ENCODE data around the gene SPIB. TPM values are rescaled to one million over a fixed set of nuclear protein-coding genes. Genes with fewer than 3 reads are reported as not detected.

Gene SPIB
- total RNA-seq, 2 experiments from 2014 or later: 0.36 to 0.47 TPM

GRCh38 chr19:50459067-50459456, 40.3 kb downstream of the SPIB start:
- H3K36me3 Mint-ChIP-seq (ENCODE audit: low read depth): no peaks in the 10 kb centered on the region
- H3K9me3 Mint-ChIP-seq: no peaks in the 10 kb centered on the region
- intact Hi-C loops (cut with micrococcal nuclease): no loop called here
- peaks cover 33% of the 10 kb centered on the region for H3K27me3 Mint-ChIP-seq (ENCODE audit: low read depth)
- H3K4me3 Mint-ChIP-seq: no peak overlapping the region
- DNase-seq: no peak
- no peak overlapping the region for H3K27ac Mint-ChIP-seq
- H3K4me1 Mint-ChIP-seq (ENCODE audit: low read depth): peaks cover 15% of the 10 kb centered on the region
- CTCF ChIA-PET: no interaction called here

GRCh38 chr19:50459638-50460037, 40.9 kb downstream of the SPIB start:
- no peak overlapping the region for H3K4me3 Mint-ChIP-seq

GRCh38 chr19:50460161-50460765, 41.5 kb downstream of the SPIB start:
- CTCF ChIA-PET: interaction anchor here (0.6 to 1.9 kb wide), 14 partner anchors 10 to 189 kb away, joined by 3 to 11 read pairs (median 4); partner anchors contain the start of gene NR1H2
- Mint-ChIP-seq H3K4me1 (ENCODE audit: low read depth) (peaks cover 15% of the 10 kb centered on the region), H3K4me3 (no peak overlapping the region), H3K36me3 (ENCODE audit: low read depth) (no peaks in the 10 kb centered on the region), H3K9me3 (no peaks in the 10 kb centered on the region), H3K27ac (no peak overlapping the region), H3K27me3 (ENCODE audit: low read depth) (peaks cover 33% of the 10 kb centered on the region)
- DNase-seq: peak; percentile 34
- intact Hi-C loops (cut with micrococcal nuclease): loop anchor here (10.0 kb wide), 1 partner anchor 205 kb away; no protein-coding TSS in a partner anchor

More at GRCh38 chr19:50459638-50460037, 40.9 kb downstream of the SPIB start:
- H3K27ac Mint-ChIP-seq: no peak overlapping the region
- H3K27me3 Mint-ChIP-seq (ENCODE audit: low read depth): peaks cover 33% of the 10 kb centered on the region
- intact Hi-C loops (cut with micrococcal nuclease): loop anchor here (10.0 kb wide), 1 partner anchor 205 kb away; no protein-coding TSS in a partner anchor
- no peak for DNase-seq
- H3K9me3 Mint-ChIP-seq: no peaks in the 10 kb centered on the region
- no peaks in the 10 kb centered on the region for H3K36me3 Mint-ChIP-seq (ENCODE audit: low read depth)
- CTCF ChIA-PET: interaction anchor here (1.6 to 1.9 kb wide), 3 partner anchors 9 to 102 kb away, joined by 4 to 11 read pairs (median 11); no protein-coding TSS in a partner anchor
- H3K4me1 Mint-ChIP-seq (ENCODE audit: low read depth): peaks cover 15% of the 10 kb centered on the region

DNA sequence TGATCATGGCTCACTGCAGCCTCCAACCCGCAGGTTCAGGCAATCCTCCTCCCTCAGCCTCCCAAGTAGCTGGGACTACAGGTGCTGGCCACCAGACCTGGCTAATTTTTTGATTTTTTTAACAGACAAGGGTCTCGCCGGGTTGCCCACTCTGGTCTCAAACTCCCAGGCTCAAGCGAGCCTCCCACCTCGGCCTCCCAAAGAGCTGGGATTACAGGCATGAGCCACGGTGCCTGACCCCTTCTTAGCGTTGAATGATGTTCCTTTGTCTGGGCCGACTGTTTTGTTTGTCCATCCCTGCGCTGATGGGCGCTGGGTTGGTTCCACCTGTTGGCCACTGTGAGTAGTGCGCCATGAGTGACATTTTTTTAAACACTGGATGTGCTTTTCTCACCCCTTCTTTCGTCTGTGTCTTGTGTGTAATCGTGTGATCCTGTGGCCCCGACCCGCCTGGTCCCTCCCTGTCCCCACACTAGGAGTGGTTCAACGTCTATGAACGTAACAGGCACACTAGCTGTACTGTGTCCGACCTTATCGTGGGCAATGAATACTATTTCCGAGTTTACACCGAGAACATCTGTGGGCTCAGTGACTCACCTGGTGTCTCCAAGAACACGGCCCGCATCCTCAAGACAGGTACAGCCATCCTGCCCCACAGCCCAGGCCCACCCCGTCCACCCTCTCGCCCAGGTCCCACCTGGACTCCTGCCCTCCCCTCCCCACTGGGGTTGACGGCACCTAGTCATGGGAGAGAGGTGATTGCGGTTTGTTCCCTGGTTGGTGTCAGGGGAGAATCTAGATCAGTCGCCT, 42.5 kb downstream of the SPIB start:
- Mint-ChIP-seq H3K27me3 (ENCODE audit: low read depth) (peaks cover 33% of the 10 kb centered on the region), H3K4me1 (ENCODE audit: low read depth) (peaks cover 15% of the 10 kb centered on the region), H3K9me3 (no peaks in the 10 kb centered on the region), H3K36me3 (ENCODE audit: low read depth) (no peaks in the 10 kb centered on the region), H3K27ac (no peak overlapping the region), H3K4me3 (no peak overlapping the region)
- peak; percentile 78 for DNase-seq
- CTCF ChIA-PET: interaction anchor here (0.6 to 1.9 kb wide), 13 partner anchors 11 to 190 kb away, joined by 3 to 11 read pairs (median 4); partner anchors contain the start of gene NR1H2
- intact Hi-C loops (cut with micrococcal nuclease): loop anchor here (1.0 to 10.0 kb wide), 3 partner anchors 93 to 206 kb away; no protein-coding TSS in a partner anchor

GRCh38 chr19:50462970-50463369, 44.2 kb downstream of the SPIB start:
- Mint-ChIP-seq H3K4me3 (no peak overlapping the region), H3K36me3 (ENCODE audit: low read depth) (no peaks in the 10 kb centered on the region), H3K27me3 (ENCODE audit: low read depth) (peaks cover 25% of the 10 kb centered on the region), H3K4me1 (ENCODE audit: low read depth) (peaks cover 15% of the 10 kb centered on the region), H3K9me3 (no peaks in the 10 kb centered on the region), H3K27ac (no peak overlapping the region)
- intact Hi-C loops (cut with micrococcal nuclease): loop anchor here (10.0 kb wide), 1 partner anchor 208 kb away; no protein-coding TSS in a partner anchor
- CTCF ChIA-PET: interaction anchor here (0.9 to 1.1 kb wide), 3 partner anchors 11 to 105 kb away, joined by 3 to 9 read pairs (median 4); no protein-coding TSS in a partner anchor
- DNase-seq: no peak

DNA sequence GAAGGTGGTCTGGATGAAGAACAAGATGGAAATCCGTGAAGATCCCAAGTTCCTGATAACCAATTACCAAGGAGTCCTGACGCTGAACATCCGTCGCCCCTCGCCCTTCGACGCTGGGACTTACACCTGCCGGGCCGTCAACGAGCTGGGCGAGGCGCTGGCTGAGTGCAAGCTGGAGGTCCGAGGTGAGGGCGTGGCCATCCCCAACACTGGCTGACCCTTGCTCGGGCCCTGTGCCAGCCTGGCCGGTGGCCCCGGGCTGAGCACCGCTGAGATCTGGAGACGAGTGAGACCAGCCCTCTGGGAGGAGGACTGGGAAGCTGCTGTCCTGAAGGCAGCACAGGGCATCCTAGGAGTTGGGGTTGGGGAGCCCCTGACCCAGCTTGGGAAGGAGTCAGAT, 45.6 kb downstream of the SPIB start:
- Mint-ChIP-seq H3K36me3 (ENCODE audit: low read depth) (no peaks in the 10 kb centered on the region), H3K27me3 (ENCODE audit: low read depth) (peaks cover 22% of the 10 kb centered on the region), H3K4me3 (no peak overlapping the region), H3K4me1 (ENCODE audit: low read depth) (peaks cover 15% of the 10 kb centered on the region), H3K27ac (no peak overlapping the region), H3K9me3 (no peaks in the 10 kb centered on the region)
- intact Hi-C loops (cut with micrococcal nuclease): loop anchor here (10.0 kb wide), 1 partner anchor 210 kb away; no protein-coding TSS in a partner anchor
- CTCF ChIA-PET: interaction anchor here (0.6 to 1.5 kb wide), 3 partner anchors 92 to 318 kb away, joined by 3 to 4 read pairs (median 4); no protein-coding TSS in a partner anchor
- no peak for DNase-seq

GRCh38 chr19:50465000-50465399, 46.3 kb downstream of the SPIB start:
- Mint-ChIP-seq H3K27me3 (ENCODE audit: low read depth) (peaks cover 18% of the 10 kb centered on the region), H3K4me1 (ENCODE audit: low read depth) (peaks cover 10% of the 10 kb centered on the region), H3K27ac (no peak overlapping the region), H3K4me3 (no peak overlapping the region), H3K9me3 (no peaks in the 10 kb centered on the region), H3K36me3 (ENCODE audit: low read depth) (no peaks in the 10 kb centered on the region)
- intact Hi-C loops (cut with micrococcal nuclease): loop anchor here (10.0 kb wide), 1 partner anchor 210 kb away; no protein-coding TSS in a partner anchor
- DNase-seq: no peak
- CTCF ChIA-PET: interaction anchor here (1.5 kb wide), 1 partner anchor 91 kb away, joined by 3 read pairs; no protein-coding TSS in a partner anchor

DNA sequence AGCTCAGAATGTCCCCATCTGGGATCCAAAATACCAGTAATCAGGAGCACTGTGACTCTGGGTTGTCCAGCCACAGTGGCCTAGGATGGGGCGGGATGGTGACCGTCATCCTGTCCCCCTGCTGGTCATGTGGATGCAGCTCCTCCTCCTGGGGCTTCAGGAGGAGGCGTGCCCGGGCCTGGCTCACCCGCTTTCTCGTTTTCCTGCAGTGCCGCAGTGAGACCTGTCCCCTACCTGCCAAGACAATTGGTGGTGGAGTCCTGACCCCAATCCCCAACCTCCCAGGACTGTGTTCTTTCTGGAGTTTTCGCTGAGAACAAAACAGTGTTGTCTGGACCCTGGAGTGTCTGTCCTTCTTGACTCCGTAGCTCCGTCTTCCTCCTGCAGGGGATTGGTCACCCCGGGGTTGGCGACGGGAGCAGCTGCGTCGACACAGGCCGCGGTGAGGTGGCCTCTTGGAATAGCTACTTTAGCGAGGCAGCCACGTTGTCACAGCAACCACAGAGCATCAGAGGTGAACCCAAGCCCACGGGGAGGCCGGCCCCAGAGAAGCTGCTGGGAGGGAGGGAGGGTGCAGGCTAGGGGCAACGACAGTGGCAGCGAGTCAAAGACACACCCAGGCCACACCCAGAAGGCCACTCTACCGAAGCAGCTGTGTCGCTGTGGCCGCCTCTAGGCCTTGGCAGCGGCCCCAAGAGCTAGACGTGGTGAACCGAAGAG, 47.4 kb downstream of the SPIB start:
- Mint-ChIP-seq H3K36me3 (ENCODE audit: low read depth) (no peaks in the 10 kb centered on the region), H3K9me3 (no peaks in the 10 kb centered on the region), H3K4me1 (ENCODE audit: low read depth) (peaks cover 3% of the 10 kb centered on the region), H3K27ac (no peak overlapping the region), H3K27me3 (ENCODE audit: low read depth) (peaks cover 12% of the 10 kb centered on the region), H3K4me3 (no peak overlapping the region)
- DNase-seq: no peak
- CTCF ChIA-PET: interaction anchor here (0.6 to 1.5 kb wide), 2 partner anchors 18 to 90 kb away, joined by 3 read pairs; no protein-coding TSS in a partner anchor
- intact Hi-C loops (cut with micrococcal nuclease): loop anchor here (10.0 kb wide), 1 partner anchor 211 kb away; no protein-coding TSS in a partner anchor

GRCh38 chr19:50466706-50467039, 47.9 kb downstream of the SPIB start:
- intact Hi-C loops (cut with micrococcal nuclease): loop anchor here (10.0 kb wide), 1 partner anchor 212 kb away; no protein-coding TSS in a partner anchor
- H3K4me1 Mint-ChIP-seq (ENCODE audit: low read depth): no peaks in the 10 kb centered on the region
- CTCF ChIA-PET: interaction anchor here (0.6 kb wide), 1 partner anchor 19 kb away, joined by 3 read pairs; no protein-coding TSS in a partner anchor

GRCh38 chr19:50467566-50467965, 48.8 kb downstream of the SPIB start:
- CTCF ChIA-PET: no interaction called here
- no peak overlapping the region for H3K4me3 Mint-ChIP-seq

More at GRCh38 chr19:50466706-50467039, 47.9 kb downstream of the SPIB start:
- H3K27ac Mint-ChIP-seq: no peak overlapping the region
- H3K4me3 Mint-ChIP-seq: no peak overlapping the region
- no peak for DNase-seq
- no peaks in the 10 kb centered on the region for H3K9me3 Mint-ChIP-seq
- peaks cover 8% of the 10 kb centered on the region for H3K27me3 Mint-ChIP-seq (ENCODE audit: low read depth)
- H3K36me3 Mint-ChIP-seq (ENCODE audit: low read depth): no peaks in the 10 kb centered on the region

DNA sequence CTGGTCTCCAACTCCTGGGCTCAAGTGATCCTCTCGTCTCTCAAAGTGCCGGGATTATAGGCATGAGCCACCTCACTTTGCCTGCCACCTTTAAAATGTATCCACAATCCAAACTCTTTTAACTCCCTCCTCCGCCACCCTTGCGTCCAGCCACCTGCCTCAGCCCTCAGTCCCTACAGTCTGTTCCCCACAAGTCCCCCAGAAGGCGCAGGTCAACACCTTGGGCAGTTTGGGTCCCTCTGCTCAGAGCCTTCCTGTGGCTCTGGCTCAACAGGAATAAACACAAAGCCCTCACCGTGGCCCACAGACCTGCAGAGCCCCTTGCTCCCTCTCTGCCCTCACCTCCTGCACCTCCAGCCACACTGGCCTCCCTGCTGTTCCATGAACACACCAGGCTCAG, 50.1 kb downstream of the SPIB start:
- no peak overlapping the region for H3K4me3 Mint-ChIP-seq
- CTCF ChIA-PET: no interaction called here
- intact Hi-C loops (cut with micrococcal nuclease): loop anchor here (10.0 kb wide), 1 partner anchor 214 kb away; no protein-coding TSS in a partner anchor
- H3K4me1 Mint-ChIP-seq (ENCODE audit: low read depth): no peaks in the 10 kb centered on the region
- no peaks in the 10 kb centered on the region for H3K36me3 Mint-ChIP-seq (ENCODE audit: low read depth)
- no peak for DNase-seq
- H3K27me3 Mint-ChIP-seq (ENCODE audit: low read depth): peaks cover 2% of the 10 kb centered on the region
- H3K9me3 Mint-ChIP-seq: no peaks in the 10 kb centered on the region
- no peak overlapping the region for H3K27ac Mint-ChIP-seq

More at GRCh38 chr19:50467566-50467965, 48.8 kb downstream of the SPIB start:
- Mint-ChIP-seq H3K27ac (no peak overlapping the region), H3K4me1 (ENCODE audit: low read depth) (no peaks in the 10 kb centered on the region), H3K36me3 (ENCODE audit: low read depth) (no peaks in the 10 kb centered on the region), H3K9me3 (no peaks in the 10 kb centered on the region), H3K27me3 (ENCODE audit: low read depth) (peaks cover 2% of the 10 kb centered on the region)
- no peak for DNase-seq
- intact Hi-C loops (cut with micrococcal nuclease): loop anchor here (10.0 kb wide), 1 partner anchor 213 kb away; no protein-coding TSS in a partner anchor
